ENCODE results near the gene LIG1.

DNA sequence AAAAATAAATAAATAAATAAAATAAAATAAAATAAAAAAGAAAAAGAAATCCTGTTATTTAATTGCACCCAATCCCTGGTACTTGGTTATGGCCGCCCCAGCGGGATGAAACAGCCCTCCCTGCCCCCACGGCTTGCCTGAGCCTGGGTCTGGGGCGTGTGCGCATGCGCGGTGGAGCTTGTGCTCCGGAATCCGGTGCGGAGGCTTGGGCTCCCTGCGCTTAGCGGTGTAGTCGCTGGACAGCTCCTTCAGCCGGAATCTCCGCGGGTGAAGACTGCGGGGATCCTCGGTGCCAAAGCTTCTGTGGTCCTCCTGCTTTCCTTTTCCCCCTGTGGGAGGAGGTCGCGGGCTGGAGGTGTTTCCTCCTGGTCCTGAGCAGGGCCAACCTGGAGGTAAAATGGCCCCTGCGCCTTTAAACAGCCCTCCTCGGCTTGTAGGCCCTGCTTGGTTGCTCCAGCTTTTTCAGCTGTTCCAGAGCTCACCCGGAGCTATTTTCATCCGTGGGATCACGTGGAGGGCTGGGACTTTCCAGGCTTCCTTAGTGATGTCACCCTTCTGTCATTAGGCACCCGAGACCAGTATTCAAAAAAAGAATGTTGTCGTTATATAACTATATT is 59.7 kb downstream of the LIG1 start, which contains the start of gene PLA2G4C:
- no peak for TF ChIP-seq EZH2 (IDR thresholded peaks at IDR 0.05; ENCODE audit: insufficient read depth, poor library complexity, severe bottlenecking)
- no peak for TF ChIP-seq EZH2phosphoT487 (IDR thresholded peaks at IDR 0.05; ENCODE audit: insufficient read depth, low read depth)
